OCI-LY7 (cell line): ENCODE measurements around the gene TMEM144. TPM values are rescaled to one million over a fixed set of nuclear protein-coding genes. Genes with fewer than 3 reads are reported as not detected.

Experiments
- BruUV-seq: library from RNA; stranded (reverse); fragments of 400-500 nt; replicated peaks from 2 replicates; lab custom pipeline; 2021; lab: Mats Ljungman, UMichigan
- CTCF ChIA-PET: fragments of 300-600 bp; sonication (Branson Sonifier 250); formaldehyde crosslinking; loops from one replicate; lab custom pipeline; 2022; ENCODE audit warnings: antibody characterized with exemption; ENCODE audit not compliant: unreplicated experiment; lab: Charles Lee
- POLR2A ChIA-PET: fragments of 300-600 bp; sonication (Branson Sonifier 250); formaldehyde crosslinking; loops from one replicate; lab custom pipeline; 2022; ENCODE audit warnings: antibody characterized with exemption; lab: Charles Lee
- DNase-seq: peaks from one replicate; pipeline ENCODE4 v3.0.0-alpha.2; 2015; ENCODE audit warnings: low spot score
- H2AFZ ChIP-seq: fragments of 200-600 bp; sonication (generic), shearing (Covaris generic); 2 replicates; pipeline ENCODE4 v1.6.1; 2014; ENCODE audit warnings: mild to moderate bottlenecking, antibody characterized with exemption, low read length, moderate library complexity
- H3K27ac ChIP-seq: fragments of 200-600 bp; sonication (generic); 2 replicates; pipeline ENCODE4 v1.5.1; 2014; ENCODE audit warnings: mixed run types, low read depth, mild to moderate bottlenecking, moderate library complexity, low read length, inconsistent platforms; ENCODE audit not compliant: poor library complexity, severe bottlenecking
- H3K36me3 ChIP-seq: fragments of 200-600 bp; sonication (generic); 2 replicates; pipeline ENCODE4 v1.6.1; 2014; ENCODE audit warnings: mild to moderate bottlenecking, antibody characterized with exemption, low read length, moderate library complexity, mixed read lengths; ENCODE audit not compliant: insufficient read depth
- H3K4me1 ChIP-seq: fragments of 200-600 bp; sonication (generic); 2 replicates; pipeline ENCODE4 v1.5.1; 2014; ENCODE audit warnings: mild to moderate bottlenecking, low read length; ENCODE audit not compliant: insufficient read depth, poor library complexity, severe bottlenecking
- H3K4me2 ChIP-seq: fragments of 200-600 bp; sonication (generic); 2 replicates; pipeline ENCODE4 v1.6.1; 2014; ENCODE audit warnings: mild to moderate bottlenecking, low read length
- H3K4me3 ChIP-seq: fragments of 200-600 bp; sonication (generic); 2 replicates; pipeline ENCODE4 v1.5.1; 2014; ENCODE audit warnings: mild to moderate bottlenecking, low read depth, low read length; ENCODE audit not compliant: poor library complexity, severe bottlenecking
- H3K79me2 ChIP-seq: fragments of 200-600 bp; sonication (generic); 2 replicates; pipeline ENCODE4 v1.6.1; 2016; ENCODE audit warnings: low read depth, mild to moderate bottlenecking, low read length, moderate library complexity, mixed read lengths; ENCODE audit not compliant: insufficient read depth
- H3K9me2 ChIP-seq: fragments of 200-600 bp; sonication (generic); 2 replicates; pipeline ENCODE4 v1.6.1; 2016; ENCODE audit warnings: mild to moderate bottlenecking, low read length, mixed read lengths; ENCODE audit not compliant: insufficient read depth
- H3K9me3 ChIP-seq: fragments of 200-600 bp; sonication (generic); 2 replicates; pipeline ENCODE4 v1.6.1; 2014; ENCODE audit warnings: mild to moderate bottlenecking, mixed run types, low read length, mixed read lengths
- H4K20me1 ChIP-seq: fragments of 200-600 bp; sonication (generic); 2 replicates; pipeline ENCODE4 v1.6.1; 2014; ENCODE audit warnings: mild to moderate bottlenecking, antibody characterized with exemption, low read length, moderate library complexity, mixed read lengths; ENCODE audit not compliant: insufficient read depth
- EZH2phosphoT487 ChIP-seq: fragments of 200-600 bp; sonication (generic); IDR thresholded peaks from 2 replicates; pipeline ENCODE4 v1.6.1; 2018; ENCODE audit warnings: low read depth, borderline replicate concordance, mild to moderate bottlenecking, mixed run types, antibody characterized with exemption, low read length, moderate library complexity, mixed read lengths
- intact Hi-C: fragments of 100-400 bp; cut with micrococcal nuclease; formaldehyde crosslinking; loops from one replicate; pipeline ENCODE4 v1.10.0; 2022; ENCODE audit not compliant: unreplicated experiment
- total RNA-seq, 2 experiments: library from RNA; depleted of rRNA in 1 of 2; stranded (reverse); fragments of >200 nt in 1 of 2; shearing (Covaris generic) in 1 of 2; gene quantifications; 2 replicates each; pipeline ENCODE4 v1.2.3, GENCODE V29; 2014 to 2022
- TF ChIP-seq, protein P1 (sequence below): fragments of 200-600 bp; sonication (generic); conservative IDR thresholded peaks from 2 replicates; pipeline ENCODE4 v1.5.1; 2014; ENCODE audit warnings: mild to moderate bottlenecking, antibody characterized with exemption, low read length, moderate library complexity, mixed read lengths

The TMEM144 gene
- total RNA-seq, 2 experiments from 2014 or later: 0.30 TPM; not detected in 1

DNA sequence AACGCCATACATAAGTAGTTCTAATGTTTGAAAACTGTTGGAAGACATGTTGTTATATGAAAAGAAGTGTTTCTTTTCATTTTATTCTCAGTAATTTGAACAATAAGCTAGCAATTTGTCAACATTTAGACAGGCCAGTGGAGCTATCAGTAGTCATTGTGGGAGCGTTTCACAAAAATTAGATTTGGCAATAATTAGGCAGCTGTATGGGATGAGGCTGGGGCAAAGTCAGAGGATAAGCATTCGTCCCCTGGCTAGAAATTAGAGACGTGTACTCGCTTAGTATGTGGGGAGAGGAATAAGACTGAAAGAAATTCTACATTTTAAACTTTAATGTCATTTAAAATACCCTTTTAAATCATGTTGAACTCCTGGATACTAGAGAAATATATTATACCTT is 70.6 kb downstream of the TMEM144 start:
- TF ChIP-seq, protein P1, sequence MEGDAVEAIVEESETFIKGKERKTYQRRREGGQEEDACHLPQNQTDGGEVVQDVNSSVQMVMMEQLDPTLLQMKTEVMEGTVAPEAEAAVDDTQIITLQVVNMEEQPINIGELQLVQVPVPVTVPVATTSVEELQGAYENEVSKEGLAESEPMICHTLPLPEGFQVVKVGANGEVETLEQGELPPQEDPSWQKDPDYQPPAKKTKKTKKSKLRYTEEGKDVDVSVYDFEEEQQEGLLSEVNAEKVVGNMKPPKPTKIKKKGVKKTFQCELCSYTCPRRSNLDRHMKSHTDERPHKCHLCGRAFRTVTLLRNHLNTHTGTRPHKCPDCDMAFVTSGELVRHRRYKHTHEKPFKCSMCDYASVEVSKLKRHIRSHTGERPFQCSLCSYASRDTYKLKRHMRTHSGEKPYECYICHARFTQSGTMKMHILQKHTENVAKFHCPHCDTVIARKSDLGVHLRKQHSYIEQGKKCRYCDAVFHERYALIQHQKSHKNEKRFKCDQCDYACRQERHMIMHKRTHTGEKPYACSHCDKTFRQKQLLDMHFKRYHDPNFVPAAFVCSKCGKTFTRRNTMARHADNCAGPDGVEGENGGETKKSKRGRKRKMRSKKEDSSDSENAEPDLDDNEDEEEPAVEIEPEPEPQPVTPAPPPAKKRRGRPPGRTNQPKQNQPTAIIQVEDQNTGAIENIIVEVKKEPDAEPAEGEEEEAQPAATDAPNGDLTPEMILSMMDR: no peak
- no peak for TF ChIP-seq EZH2phosphoT487
- no peaks in the 10 kb centered on the region for H3K9me2 ChIP-seq
- no peaks in the 10 kb centered on the region for H3K4me1 ChIP-seq
- no peak overlapping the region for H3K4me2 ChIP-seq
- POLR2A ChIA-PET: interaction anchor here (0.6 to 0.7 kb wide), 3 partner anchors 179 to 445 kb away, joined by 3 to 4 read pairs (median 3); no protein-coding TSS in a partner anchor
- H2AFZ ChIP-seq: no peak overlapping the region
- H4K20me1 ChIP-seq: no peaks in the 10 kb centered on the region
- H3K9me3 ChIP-seq: no peaks in the 10 kb centered on the region
- intact Hi-C loops: no loop called here
- CTCF ChIA-PET: no interaction called here
- H3K79me2 ChIP-seq: no peaks in the 10 kb centered on the region
- H3K27ac ChIP-seq: no peak overlapping the region
- no peaks in the 10 kb centered on the region for H3K36me3 ChIP-seq
- no TSS peak for BruUV-seq
- H3K4me3 ChIP-seq: no peak overlapping the region
- no peak for DNase-seq

DNA sequence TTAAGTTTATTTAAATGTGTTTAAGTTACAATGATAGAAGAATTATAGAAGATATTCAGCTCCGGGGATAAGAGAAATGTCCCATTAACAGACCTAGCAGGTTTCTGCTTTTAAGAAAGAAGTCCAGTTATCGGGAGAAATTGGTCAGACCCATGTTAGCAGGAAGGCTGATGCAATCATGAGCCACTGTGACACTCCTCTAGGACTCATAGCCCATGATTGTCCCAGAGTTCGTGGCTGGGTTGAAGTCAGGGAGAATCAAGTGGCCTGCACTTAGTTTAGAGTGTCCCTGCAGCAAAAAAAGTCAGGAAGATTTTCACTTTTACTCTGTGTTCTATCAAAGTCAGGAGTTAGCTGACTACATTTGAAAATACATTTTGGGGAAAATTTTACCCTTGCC is 72.0 kb downstream of the TMEM144 start:
- H3K4me2 ChIP-seq: no peak overlapping the region
- CTCF ChIA-PET: no interaction called here
- BruUV-seq: no TSS peak
- no peaks in the 10 kb centered on the region for H4K20me1 ChIP-seq
- TF ChIP-seq EZH2phosphoT487: no peak
- TF ChIP-seq, protein P1: no peak
- no peaks in the 10 kb centered on the region for H3K79me2 ChIP-seq
- no peak overlapping the region for H3K4me3 ChIP-seq
- no peaks in the 10 kb centered on the region for H3K4me1 ChIP-seq
- H3K36me3 ChIP-seq: no peaks in the 10 kb centered on the region
- no peaks in the 10 kb centered on the region for H3K9me2 ChIP-seq
- no peak overlapping the region for H3K27ac ChIP-seq
- no peak for DNase-seq
- H2AFZ ChIP-seq: no peak overlapping the region
- no peaks in the 10 kb centered on the region for H3K9me3 ChIP-seq
- POLR2A ChIA-PET: no interaction called here
- intact Hi-C loops: no loop called here

DNA sequence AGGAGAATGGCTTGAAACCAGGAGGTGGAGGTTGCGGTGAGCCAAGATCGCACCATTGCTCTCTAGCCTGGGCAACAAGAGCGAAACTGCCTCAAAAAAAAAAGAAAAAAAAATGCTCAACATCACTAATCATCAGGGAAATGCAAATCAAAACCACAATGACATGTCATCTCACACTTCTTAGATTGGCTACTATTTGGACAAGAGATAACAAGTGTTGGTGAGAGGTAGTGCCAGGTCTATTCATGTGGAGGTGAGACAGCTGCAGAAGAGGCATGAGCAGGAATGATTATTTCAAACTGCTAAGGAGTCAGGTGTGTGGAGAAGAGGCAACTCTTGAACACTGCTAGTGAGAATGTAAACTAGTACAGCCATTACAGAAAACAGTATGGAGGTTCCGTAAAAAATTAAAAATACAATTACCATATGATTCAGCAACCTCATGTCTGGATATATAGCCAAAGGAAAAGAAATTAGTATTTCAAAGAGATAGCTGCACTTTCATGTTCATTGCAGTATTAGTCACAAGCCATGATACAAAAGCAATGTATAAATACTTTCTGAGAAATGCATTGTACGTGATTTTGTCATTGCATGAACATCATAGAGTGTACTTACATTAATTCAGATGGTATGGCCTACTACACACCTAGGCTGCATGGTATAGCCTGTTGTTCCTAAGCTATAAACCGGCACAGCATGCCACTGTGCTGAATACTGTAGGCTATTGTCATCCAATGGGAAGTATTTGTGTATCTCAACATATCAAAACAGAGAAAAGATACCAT is 75.3 kb downstream of the TMEM144 start:
- CTCF ChIA-PET: no interaction called here
- intact Hi-C loops: no loop called here

More for the DNA sequence above, 75.3 kb downstream of the TMEM144 start:
- H3K36me3 ChIP-seq: no peaks in the 10 kb centered on the region
- H3K27ac ChIP-seq: no peak overlapping the region
- H3K4me3 ChIP-seq: no peak overlapping the region
- no peak for DNase-seq
- no peak overlapping the region for H3K4me2 ChIP-seq
- no peaks in the 10 kb centered on the region for H4K20me1 ChIP-seq
- TF ChIP-seq EZH2phosphoT487: no peak
- TF ChIP-seq, protein P1: no peak
- POLR2A ChIA-PET: no interaction called here
- no TSS peak for BruUV-seq
- no peaks in the 10 kb centered on the region for H3K79me2 ChIP-seq
- H3K4me1 ChIP-seq: no peaks in the 10 kb centered on the region
- no peaks in the 10 kb centered on the region; the same call in 1 of the 2 replicates for H3K9me2 ChIP-seq
- H2AFZ ChIP-seq: no peak overlapping the region
- no peaks in the 10 kb centered on the region for H3K9me3 ChIP-seq
